Neural crest cell (in vitro differentiated cells): ENCODE data around the gene AP1B1. TPM values are rescaled to one million over a fixed set of nuclear protein-coding genes. Genes with fewer than 3 reads are reported as not detected.

ENCODE experiments used
- DNase-seq: peaks from one replicate; pipeline ENCODE4 v3.0.0; 2021; ENCODE audit warnings: low read depth, mixed read lengths, low spot score
- H3K27ac Mint-ChIP-seq: one replicate; pipeline ENCODE4 v1.8.0; 2021; ENCODE audit warnings: mild to moderate bottlenecking, mixed read lengths; ENCODE audit not compliant: unreplicated experiment
- H3K27me3 Mint-ChIP-seq: 2 replicates; pipeline ENCODE4 v1.8.0; 2021; ENCODE audit warnings: low read depth, mild to moderate bottlenecking, mixed read lengths
- H3K36me3 Mint-ChIP-seq: 2 replicates; pipeline ENCODE4 v1.8.0; 2021; ENCODE audit warnings: low read depth, mild to moderate bottlenecking, mixed read lengths
- H3K4me1 Mint-ChIP-seq: 2 replicates; pipeline ENCODE4 v1.8.0; 2021; ENCODE audit warnings: mixed read lengths
- H3K4me3 Mint-ChIP-seq: one replicate; pipeline ENCODE4 v1.8.0; 2021; ENCODE audit warnings: mild to moderate bottlenecking, mixed read lengths
- H3K9me3 Mint-ChIP-seq: 2 replicates; pipeline ENCODE4 v1.8.0; 2021; ENCODE audit warnings: mixed read lengths
- total RNA-seq: library from RNA; stranded (reverse); gene quantifications from 2 replicates; pipeline ENCODE4 v1.2.1, GENCODE V29; 2021
- TF ChIP-seq, protein P1 (sequence below): fragments of 200-600 bp; sonication (generic); conservative IDR thresholded peaks from 2 replicates; pipeline ENCODE4 v1.5.0; 2021; ENCODE audit warnings: antibody characterized with exemption, mild to moderate bottlenecking

The AP1B1 gene
- total RNA-seq, 1 donor from 2014 or later = 58.4 TPM

DNA sequence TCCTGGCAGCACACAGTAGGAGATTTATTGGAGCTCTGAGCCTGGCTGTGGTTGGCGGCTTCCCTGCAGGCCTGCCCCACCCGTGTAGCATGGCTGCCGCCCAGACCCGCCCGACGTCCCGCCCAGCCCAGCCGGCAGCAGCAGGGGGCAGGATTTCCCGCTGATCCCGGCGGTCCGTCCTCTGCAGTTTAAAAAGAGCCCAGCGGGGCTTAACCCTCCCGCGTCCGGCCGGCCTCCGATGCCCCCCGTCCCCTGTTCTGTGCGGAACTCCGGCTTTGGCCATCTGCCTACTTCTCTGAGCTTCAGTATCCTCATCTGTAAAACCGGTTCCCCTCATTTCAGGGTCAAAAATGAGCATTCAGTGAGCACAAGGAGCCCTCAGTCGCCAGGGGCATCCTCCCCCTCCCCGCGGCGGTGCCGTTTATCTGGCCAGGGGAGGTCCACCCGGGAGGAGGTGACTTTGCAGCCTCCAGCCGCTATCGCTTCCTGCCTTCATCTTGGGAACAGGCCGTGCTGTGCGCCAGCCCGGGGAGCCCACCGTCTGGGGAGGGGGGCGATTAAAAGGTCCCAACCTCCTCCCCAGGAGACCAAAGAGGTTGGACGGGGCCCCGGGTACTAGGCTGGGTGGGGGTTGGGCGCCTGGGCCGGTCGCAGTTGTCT lies 82.1 kb downstream of the AP1B1 start, which contains the start of gene GAS2L1:
TSS of gene GAS2L1 (plus strand) at position 476 of the 660 bp plus-strand sequence. CDS start 1,456 bp downstream, outside the sequence.
- H3K36me3 Mint-ChIP-seq = no peaks in the 10 kb centered on the region
- peaks cover 12% of the 10 kb centered on the region for H3K4me1 Mint-ChIP-seq
- H3K27me3 Mint-ChIP-seq = peaks cover 8% of the 10 kb centered on the region
- DNase-seq = peak; percentile 80
- TF ChIP-seq, protein P1, sequence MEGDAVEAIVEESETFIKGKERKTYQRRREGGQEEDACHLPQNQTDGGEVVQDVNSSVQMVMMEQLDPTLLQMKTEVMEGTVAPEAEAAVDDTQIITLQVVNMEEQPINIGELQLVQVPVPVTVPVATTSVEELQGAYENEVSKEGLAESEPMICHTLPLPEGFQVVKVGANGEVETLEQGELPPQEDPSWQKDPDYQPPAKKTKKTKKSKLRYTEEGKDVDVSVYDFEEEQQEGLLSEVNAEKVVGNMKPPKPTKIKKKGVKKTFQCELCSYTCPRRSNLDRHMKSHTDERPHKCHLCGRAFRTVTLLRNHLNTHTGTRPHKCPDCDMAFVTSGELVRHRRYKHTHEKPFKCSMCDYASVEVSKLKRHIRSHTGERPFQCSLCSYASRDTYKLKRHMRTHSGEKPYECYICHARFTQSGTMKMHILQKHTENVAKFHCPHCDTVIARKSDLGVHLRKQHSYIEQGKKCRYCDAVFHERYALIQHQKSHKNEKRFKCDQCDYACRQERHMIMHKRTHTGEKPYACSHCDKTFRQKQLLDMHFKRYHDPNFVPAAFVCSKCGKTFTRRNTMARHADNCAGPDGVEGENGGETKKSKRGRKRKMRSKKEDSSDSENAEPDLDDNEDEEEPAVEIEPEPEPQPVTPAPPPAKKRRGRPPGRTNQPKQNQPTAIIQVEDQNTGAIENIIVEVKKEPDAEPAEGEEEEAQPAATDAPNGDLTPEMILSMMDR = peak; percentile 66
- H3K4me3 Mint-ChIP-seq = peak within 1 kb of the TSS; percentile 90
- peak within 1 kb of the TSS; percentile 78 for H3K27ac Mint-ChIP-seq
- H3K9me3 Mint-ChIP-seq = no peaks in the 10 kb centered on the region

DNA sequence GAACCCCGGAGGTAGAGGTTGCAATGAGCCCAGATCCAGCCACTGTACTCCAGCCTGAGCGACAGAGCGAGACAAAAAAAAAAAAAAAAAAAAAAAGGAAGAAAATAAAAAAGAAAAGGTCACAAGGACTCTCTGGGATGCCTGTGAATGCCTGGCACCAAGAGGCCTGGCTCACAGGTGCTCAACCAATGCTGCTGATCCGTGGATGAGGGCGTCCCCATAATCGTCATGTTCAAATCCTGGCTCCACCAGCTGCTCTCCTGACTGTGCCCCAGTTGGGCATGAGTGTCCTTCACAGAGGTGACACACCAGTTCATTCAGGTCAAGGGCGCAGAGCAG lies 82.6 kb downstream of the AP1B1 start:
- DNase-seq = no peak
- Mint-ChIP-seq H3K27me3 (peaks cover 5% of the 10 kb centered on the region), H3K9me3 (no peaks in the 10 kb centered on the region), H3K36me3 (peaks cover 4% of the 10 kb centered on the region), H3K4me1 (peaks cover 8% of the 10 kb centered on the region), H3K4me3 (peak overlapping the region; percentile 89), H3K27ac (no peak overlapping the region)
- TF ChIP-seq, protein P1 = no peak

DNA sequence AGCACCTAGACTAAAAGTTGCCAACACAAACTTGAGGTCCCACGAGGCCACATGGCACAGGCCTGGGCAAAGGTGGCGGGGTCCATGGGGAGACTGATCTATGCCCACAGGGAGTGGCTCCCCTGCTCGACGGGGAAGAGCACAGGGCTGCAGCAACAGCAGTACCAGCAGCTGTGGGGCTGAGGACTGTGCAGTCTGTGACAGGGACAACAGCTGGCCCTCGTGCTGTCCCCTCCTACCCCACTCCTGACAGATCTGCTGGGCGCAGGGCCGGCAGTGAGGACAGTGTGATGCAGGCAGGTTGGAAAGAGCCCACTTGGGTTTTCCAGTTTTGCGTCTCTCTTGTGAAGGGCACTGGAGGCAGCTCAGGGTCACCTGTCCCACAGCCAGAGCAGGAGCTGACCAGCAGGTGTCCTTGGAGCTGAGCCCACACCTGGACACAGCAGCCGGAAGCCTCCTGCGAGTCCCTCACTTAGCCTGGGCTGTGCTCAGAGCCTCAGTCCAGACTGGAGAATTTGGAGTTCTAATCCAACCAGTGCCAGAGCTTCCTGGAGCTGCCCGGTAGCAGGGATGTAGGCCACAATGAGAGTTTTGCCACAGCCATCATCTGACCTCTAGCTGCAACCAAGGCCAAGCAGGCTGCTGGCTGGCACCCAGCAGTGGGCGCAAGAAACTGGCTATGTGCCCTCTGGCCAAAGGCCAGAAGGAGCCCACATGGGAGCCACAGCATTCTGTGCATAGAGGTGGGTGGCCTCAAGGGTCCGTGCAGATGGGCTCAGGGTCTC lies 85.5 kb downstream of the AP1B1 start:
- Mint-ChIP-seq H3K27me3 (peaks cover 5% of the 10 kb centered on the region), H3K36me3 (peaks cover 20% of the 10 kb centered on the region), H3K27ac (peak overlapping the region; percentile 57), H3K9me3 (no peaks in the 10 kb centered on the region), H3K4me3 (peak overlapping the region; percentile 72), H3K4me1 (peaks cover 8% of the 10 kb centered on the region)
- no peak for DNase-seq
- TF ChIP-seq, protein P1 = no peak

DNA sequence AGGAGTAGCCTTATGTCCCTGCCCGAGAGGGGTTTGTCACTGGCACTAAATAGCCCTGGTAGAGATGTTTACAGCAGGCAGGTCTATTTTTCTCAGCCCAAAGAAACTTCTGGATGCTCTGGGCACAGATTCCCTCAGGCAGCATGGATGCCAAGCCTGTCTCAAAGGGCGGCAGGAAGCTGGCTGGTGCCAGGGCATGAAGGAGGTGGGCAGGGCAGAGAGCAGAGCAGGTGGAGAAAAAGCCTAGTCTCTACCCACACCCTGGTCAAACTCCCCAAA lies 86.0 kb downstream of the AP1B1 start:
- H3K4me3 Mint-ChIP-seq = peak overlapping the region; percentile 54
- H3K4me1 Mint-ChIP-seq = peaks cover 5% of the 10 kb centered on the region
- H3K27me3 Mint-ChIP-seq = peaks cover 5% of the 10 kb centered on the region
- no peaks in the 10 kb centered on the region for H3K9me3 Mint-ChIP-seq
- H3K36me3 Mint-ChIP-seq = peaks cover 25% of the 10 kb centered on the region
- TF ChIP-seq, protein P1 = no peak
- H3K27ac Mint-ChIP-seq = no peak overlapping the region
- DNase-seq = no peak

DNA sequence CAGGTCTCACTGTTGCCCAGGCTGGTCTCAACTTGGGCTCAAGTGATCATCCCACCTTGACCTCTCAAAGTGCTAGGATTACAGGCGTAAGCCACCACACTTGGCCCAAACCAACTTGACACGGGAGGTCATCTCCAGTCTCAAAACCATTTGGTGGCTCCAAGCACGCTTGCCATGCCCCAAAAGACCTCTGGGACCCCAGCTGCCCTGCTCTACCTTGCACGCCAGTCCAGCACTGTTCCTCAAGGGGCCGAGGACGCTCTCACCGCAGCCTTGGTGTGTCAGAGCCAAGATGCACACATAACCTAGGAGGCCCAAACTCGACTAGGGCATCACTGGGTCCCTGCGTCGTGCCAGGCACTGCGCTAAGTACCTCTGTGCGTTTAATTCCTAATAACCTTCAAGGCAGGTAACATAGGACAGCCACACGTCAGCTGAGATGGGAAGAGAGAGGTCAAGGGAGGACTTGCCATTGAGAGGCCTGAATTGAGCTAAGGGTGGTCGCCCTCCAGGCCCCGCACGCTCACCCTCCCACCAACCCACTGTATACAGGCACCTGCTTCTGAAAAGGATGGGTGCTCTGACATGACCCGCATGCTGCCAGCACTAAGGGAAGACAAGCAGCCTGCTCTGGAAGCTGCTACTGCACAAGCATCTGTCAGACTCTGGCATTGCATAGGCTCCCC lies 86.5 kb downstream of the AP1B1 start:
- no peak overlapping the region for H3K27ac Mint-ChIP-seq

More for the DNA sequence above, 86.5 kb downstream of the AP1B1 start:
- Mint-ChIP-seq H3K9me3 (no peaks in the 10 kb centered on the region), H3K4me1 (peaks cover 4% of the 10 kb centered on the region), H3K4me3 (peak overlapping the region; percentile 54), H3K27me3 (peaks cover 5% of the 10 kb centered on the region), H3K36me3 (peaks cover 28% of the 10 kb centered on the region)
- no peak for DNase-seq
- TF ChIP-seq, protein P1 = no peak
